Measurements from ENCODE around the gene PEPD.

GRCh38 chr19:33569821-33570220, 48.2 kb upstream of the PEPD start:
- TF ChIP-seq, protein P1, sequence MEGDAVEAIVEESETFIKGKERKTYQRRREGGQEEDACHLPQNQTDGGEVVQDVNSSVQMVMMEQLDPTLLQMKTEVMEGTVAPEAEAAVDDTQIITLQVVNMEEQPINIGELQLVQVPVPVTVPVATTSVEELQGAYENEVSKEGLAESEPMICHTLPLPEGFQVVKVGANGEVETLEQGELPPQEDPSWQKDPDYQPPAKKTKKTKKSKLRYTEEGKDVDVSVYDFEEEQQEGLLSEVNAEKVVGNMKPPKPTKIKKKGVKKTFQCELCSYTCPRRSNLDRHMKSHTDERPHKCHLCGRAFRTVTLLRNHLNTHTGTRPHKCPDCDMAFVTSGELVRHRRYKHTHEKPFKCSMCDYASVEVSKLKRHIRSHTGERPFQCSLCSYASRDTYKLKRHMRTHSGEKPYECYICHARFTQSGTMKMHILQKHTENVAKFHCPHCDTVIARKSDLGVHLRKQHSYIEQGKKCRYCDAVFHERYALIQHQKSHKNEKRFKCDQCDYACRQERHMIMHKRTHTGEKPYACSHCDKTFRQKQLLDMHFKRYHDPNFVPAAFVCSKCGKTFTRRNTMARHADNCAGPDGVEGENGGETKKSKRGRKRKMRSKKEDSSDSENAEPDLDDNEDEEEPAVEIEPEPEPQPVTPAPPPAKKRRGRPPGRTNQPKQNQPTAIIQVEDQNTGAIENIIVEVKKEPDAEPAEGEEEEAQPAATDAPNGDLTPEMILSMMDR (IDR thresholded peaks at IDR 0.05), result no peak
- TF ChIP-seq POLR2A (IDR thresholded peaks at IDR 0.05), result no peak

Measured in esophagus squamous epithelium (tissue), 4 donors.